Measurements from ENCODE around the gene WDR90. TPM values are rescaled to one million over a fixed set of nuclear protein-coding genes. Genes with fewer than 3 reads are reported as not detected.

Gene WDR90
- total and polyA plus RNA-seq, 2 of the 13 experiments (the other 11 are each of a cell fraction or from before 2014, with no cell fraction given), result 14.9 to 28.9 TPM

DNA sequence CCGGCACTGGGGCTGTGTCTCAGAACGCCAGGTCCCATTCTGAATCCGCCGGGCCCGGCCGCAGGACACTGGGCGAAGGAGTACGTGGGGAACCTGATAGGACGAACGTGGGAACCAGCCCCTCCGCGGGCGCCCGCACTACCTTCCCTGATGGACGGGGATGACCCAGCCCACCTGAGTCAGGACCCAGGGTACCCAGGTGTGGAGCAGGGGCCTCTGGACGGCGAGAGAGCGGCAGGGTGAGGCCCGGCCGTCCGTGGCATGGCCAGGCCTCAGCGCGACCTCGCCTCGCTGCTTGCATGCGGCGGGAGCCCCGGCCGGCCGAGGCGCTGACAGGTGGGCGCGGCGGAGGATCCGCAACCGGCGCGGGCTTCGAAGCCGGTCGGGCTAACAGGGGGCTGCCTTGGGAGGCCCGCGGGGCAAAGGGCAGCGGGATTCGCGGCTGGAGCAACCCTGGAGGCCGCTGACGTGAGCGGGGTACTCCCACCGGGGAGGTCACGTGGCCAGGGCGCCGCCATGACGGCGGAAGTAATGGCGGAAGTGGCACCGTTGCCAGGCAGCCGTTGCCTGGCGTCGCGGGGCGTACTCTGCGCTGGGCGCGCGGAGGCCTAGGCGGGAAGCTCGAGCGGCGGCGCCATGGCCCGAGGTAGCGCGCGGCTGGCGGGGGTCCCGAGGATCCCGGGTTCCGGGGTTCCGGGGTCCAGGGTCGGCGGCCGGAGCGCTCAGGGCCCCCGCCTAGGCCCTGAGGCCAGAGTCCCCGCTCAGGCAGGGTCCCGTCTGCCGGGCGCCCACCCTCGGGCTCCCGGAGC is at the start of gene WDR90 (continued):
- TF ChIP-seq CHD4 (IDR thresholded peaks at IDR 0.05; ENCODE audit: borderline replicate concordance, low read length), result no peak
- TF ChIP-seq ZFY (CRISPR knock-in tag; IDR thresholded peaks at IDR 0.05), result peak; percentile 98
- TF ChIP-seq NKX3-1 (CRISPR knock-in tag; IDR thresholded peaks at IDR 0.05), result peak; percentile 56
- TF ChIP-seq SAFB2 (CRISPR knock-in tag; IDR thresholded peaks at IDR 0.05; ENCODE audit: borderline replicate concordance, low read depth), result peak; percentile 72; the same call in 1 of the 2 replicates
- peak; percentile 67; the same call in 1 of the 2 replicates for TF ChIP-seq ZBTB42 (CRISPR knock-in tag; IDR thresholded peaks at IDR 0.05)
- TF ChIP-seq ARNT2 (CRISPR knock-in tag; IDR thresholded peaks at IDR 0.05; ENCODE audit: low read depth), result peak; percentile 92
- TF ChIP-seq KDM5A (IDR thresholded peaks at IDR 0.05; ENCODE audit: borderline replicate concordance, low read length), result no peak; the same call in 1 of the 2 replicates
- TF ChIP-seq, protein P1, sequence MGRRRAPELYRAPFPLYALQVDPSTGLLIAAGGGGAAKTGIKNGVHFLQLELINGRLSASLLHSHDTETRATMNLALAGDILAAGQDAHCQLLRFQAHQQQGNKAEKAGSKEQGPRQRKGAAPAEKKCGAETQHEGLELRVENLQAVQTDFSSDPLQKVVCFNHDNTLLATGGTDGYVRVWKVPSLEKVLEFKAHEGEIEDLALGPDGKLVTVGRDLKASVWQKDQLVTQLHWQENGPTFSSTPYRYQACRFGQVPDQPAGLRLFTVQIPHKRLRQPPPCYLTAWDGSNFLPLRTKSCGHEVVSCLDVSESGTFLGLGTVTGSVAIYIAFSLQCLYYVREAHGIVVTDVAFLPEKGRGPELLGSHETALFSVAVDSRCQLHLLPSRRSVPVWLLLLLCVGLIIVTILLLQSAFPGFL (CRISPR knock-in tag; IDR thresholded peaks at IDR 0.05), result peak; percentile 54; the same call in 1 of the 2 replicates
- TF ChIP-seq NR2C2 (CRISPR knock-in tag; IDR thresholded peaks at IDR 0.05; ENCODE audit: borderline replicate concordance), result peak; percentile 86
- TF ChIP-seq BORCS8-MEF2B (CRISPR knock-in tag; IDR thresholded peaks at IDR 0.05), result peak; percentile 93
- TF ChIP-seq ZNF547 (CRISPR knock-in tag; IDR thresholded peaks at IDR 0.05), result peak; percentile 85
- peak; percentile 85; the same call in 1 of the 2 replicates for TF ChIP-seq ZNF788 (CRISPR knock-in tag; IDR thresholded peaks at IDR 0.05; ENCODE audit: borderline replicate concordance)
- TF ChIP-seq IRX3 (CRISPR knock-in tag; IDR thresholded peaks at IDR 0.05; ENCODE audit: borderline replicate concordance, low read depth), result peak; percentile 89
- TF ChIP-seq, protein P2, sequence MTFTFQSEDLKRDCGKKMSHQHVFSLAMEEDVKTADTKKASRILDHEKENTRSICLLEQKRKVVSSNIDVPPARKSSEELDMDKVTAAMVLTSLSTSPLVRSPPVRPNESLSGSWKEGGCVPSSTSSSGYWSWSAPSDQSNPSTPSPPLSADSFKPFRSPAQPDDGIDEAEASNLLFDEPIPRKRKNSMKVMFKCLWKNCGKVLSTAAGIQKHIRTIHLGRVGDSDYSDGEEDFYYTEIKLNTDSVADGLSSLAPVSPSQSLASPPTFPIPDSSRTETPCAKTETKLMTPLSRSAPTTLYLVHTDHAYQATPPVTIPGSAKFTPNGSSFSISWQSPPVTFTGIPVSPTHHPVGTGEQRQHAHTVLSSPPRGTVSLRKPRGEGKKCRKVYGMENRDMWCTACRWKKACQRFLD (CRISPR knock-in tag; IDR thresholded peaks at IDR 0.05; ENCODE audit: borderline replicate concordance), result peak; percentile 88; the same call in 1 of the 2 replicates
- TF ChIP-seq, protein P3, sequence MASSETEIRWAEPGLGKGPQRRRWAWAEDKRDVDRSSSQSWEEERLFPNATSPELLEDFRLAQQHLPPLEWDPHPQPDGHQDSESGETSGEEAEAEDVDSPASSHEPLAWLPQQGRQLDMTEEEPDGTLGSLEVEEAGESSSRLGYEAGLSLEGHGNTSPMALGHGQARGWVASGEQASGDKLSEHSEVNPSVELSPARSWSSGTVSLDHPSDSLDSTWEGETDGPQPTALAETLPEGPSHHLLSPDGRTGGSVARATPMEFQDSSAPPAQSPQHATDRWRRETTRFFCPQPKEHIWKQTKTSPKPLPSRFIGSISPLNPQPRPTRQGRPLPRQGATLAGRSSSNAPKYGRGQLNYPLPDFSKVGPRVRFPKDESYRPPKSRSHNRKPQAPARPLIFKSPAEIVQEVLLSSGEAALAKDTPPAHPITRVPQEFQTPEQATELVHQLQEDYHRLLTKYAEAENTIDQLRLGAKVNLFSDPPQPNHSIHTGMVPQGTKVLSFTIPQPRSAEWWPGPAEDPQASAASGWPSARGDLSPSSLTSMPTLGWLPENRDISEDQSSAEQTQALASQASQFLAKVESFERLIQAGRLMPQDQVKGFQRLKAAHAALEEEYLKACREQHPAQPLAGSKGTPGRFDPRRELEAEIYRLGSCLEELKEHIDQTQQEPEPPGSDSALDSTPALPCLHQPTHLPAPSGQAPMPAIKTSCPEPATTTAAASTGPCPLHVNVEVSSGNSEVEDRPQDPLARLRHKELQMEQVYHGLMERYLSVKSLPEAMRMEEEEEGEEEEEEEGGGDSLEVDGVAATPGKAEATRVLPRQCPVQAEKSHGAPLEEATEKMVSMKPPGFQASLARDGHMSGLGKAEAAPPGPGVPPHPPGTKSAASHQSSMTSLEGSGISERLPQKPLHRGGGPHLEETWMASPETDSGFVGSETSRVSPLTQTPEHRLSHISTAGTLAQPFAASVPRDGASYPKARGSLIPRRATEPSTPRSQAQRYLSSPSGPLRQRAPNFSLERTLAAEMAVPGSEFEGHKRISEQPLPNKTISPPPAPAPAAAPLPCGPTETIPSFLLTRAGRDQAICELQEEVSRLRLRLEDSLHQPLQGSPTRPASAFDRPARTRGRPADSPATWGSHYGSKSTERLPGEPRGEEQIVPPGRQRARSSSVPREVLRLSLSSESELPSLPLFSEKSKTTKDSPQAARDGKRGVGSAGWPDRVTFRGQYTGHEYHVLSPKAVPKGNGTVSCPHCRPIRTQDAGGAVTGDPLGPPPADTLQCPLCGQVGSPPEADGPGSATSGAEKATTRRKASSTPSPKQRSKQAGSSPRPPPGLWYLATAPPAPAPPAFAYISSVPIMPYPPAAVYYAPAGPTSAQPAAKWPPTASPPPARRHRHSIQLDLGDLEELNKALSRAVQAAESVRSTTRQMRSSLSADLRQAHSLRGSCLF (CRISPR knock-in tag; IDR thresholded peaks at IDR 0.05; ENCODE audit: borderline replicate concordance), result 0 out of 2 replicates have a peak, but pooled peaks have one; percentile 35
- peak; percentile 98 for TF ChIP-seq YY1 (IDR thresholded peaks at IDR 0.05; ENCODE audit: insufficient read depth, insufficient replicate concordance, low read depth, low read length)
- no peak for TF ChIP-seq REXO4 (CRISPR knock-in tag; IDR thresholded peaks at IDR 0.05; ENCODE audit: borderline replicate concordance)
- peak; percentile 66 for TF ChIP-seq ZSCAN29 (CRISPR knock-in tag; conservative IDR thresholded peaks at IDR 0.05)
- TF ChIP-seq LCORL (IDR thresholded peaks at IDR 0.05), result no peak
- peak; percentile 90 for TF ChIP-seq LCORL (CRISPR knock-in tag; IDR thresholded peaks at IDR 0.05)
- peak; percentile 99 for TF ChIP-seq HIVEP1 (CRISPR knock-in tag; IDR thresholded peaks at IDR 0.05)
